Measurements from ENCODE around the gene ZNF792.

The ZNF792 gene

GRCh38 chr19:34910770-34911169, 53.3 kb downstream of the ZNF792 start:
- DNase-seq = no peak
- Mint-ChIP-seq H3K9me3 (no peaks in the 10 kb centered on the region), H3K4me1 (ENCODE audit: low read depth in 2 of 2) (peaks cover 0 to under 1% of the 10 kb centered on the region in 2 donors), H3K36me3 (ENCODE audit: insufficient read depth) (no peaks in the 10 kb centered on the region), H3K27ac (no peak overlapping the region), H3K27me3 (peaks cover 25 to 35% of the 10 kb centered on the region in 2 donors), H3K4me3 (no peak overlapping the region)
- ATAC-seq (replicated peaks) = no peak

All from effector memory CD8-positive, alpha-beta T cell (primary cell).